Activated CD4-positive, alpha-beta memory T cell treated with anti-CD3 and anti-CD28 coated beads, Interleukin-2, amount 10 ng/mL, durations not matched to agents 7 days and 5 days (primary cell): ENCODE results near the gene GNPTAB. TPM values are rescaled to one million over a fixed set of nuclear protein-coding genes. Genes with fewer than 3 reads are reported as not detected.
"Not testable (repeated sequence)": the region's sequence is repeated elsewhere in the genome, so short reads cannot be mapped to it uniquely, and the experiment has no call there.

Source experiments
- CTCF ChIA-PET: fragments of 350-600 bp; sonication (Branson Sonifier 250); formaldehyde crosslinking; loops from one replicate; lab custom pipeline; 2021; ENCODE audit warnings: antibody characterized with exemption, inconsistent platforms; lab: Charles Lee
- POLR2A ChIA-PET: fragments of 350-600 bp; sonication (Branson Sonifier 250); formaldehyde crosslinking; loops from one replicate; lab custom pipeline; 2021; ENCODE audit warnings: antibody characterized with exemption; lab: Charles Lee
- DNase-seq: peaks from one replicate; pipeline ENCODE4 v3.0.0-alpha.2; 2020
- H3K27ac Mint-ChIP-seq: one replicate; pipeline ENCODE4 v1.8.0; 2021; ENCODE audit warnings: mild to moderate bottlenecking, mixed read lengths
- H3K27me3 Mint-ChIP-seq: one replicate; pipeline ENCODE4 v1.8.0; 2021; ENCODE audit warnings: mixed read lengths
- H3K36me3 Mint-ChIP-seq: one replicate; pipeline ENCODE4 v1.8.0; 2021; ENCODE audit warnings: low read depth, mixed read lengths
- H3K4me1 Mint-ChIP-seq: one replicate; pipeline ENCODE4 v1.8.0; 2021; ENCODE audit warnings: mixed read lengths
- H3K4me3 Mint-ChIP-seq: one replicate; pipeline ENCODE4 v1.8.0; 2021; ENCODE audit warnings: mild to moderate bottlenecking, mixed read lengths
- H3K9me3 Mint-ChIP-seq: one replicate; pipeline ENCODE4 v1.8.0; 2021; ENCODE audit warnings: mixed read lengths
- total RNA-seq, 2 experiments: library from RNA; stranded (reverse); gene quantifications; one replicate each; pipeline ENCODE4 v1.2.3, GENCODE V29; 2021

The GNPTAB gene
- total RNA-seq, 2 experiments from 2014 or later: 55.0 to 57.5 TPM

GRCh38 chr12:101861688-101862087, 30.9 kb upstream of the GNPTAB start:
- H3K27ac Mint-ChIP-seq, CTCF ChIA-PET, H3K4me3 Mint-ChIP-seq, H3K36me3 Mint-ChIP-seq, DNase-seq, POLR2A ChIA-PET, H3K27me3 Mint-ChIP-seq: not testable (repeated sequence)
- Mint-ChIP-seq H3K9me3 (peaks cover 12% of the 10 kb centered on the region), H3K4me1 (peaks cover 30% of the 10 kb centered on the region)

GRCh38 chr12:101859664-101860607, 29.2 kb upstream of the GNPTAB start:
- DNase-seq: no peak
- Mint-ChIP-seq H3K4me1 (peaks cover 20% of the 10 kb centered on the region), H3K36me3 (peaks cover 1% of the 10 kb centered on the region), H3K4me3 (no peak overlapping the region), H3K9me3 (peaks cover 2% of the 10 kb centered on the region), H3K27me3 (no peaks in the 10 kb centered on the region), H3K27ac (no peak overlapping the region)
- CTCF ChIA-PET: interaction anchor here (1.0 to 1.1 kb wide), 2 partner anchors 19 to 86 kb away, joined by 3 read pairs; no protein-coding TSS in a partner anchor
- POLR2A ChIA-PET: no interaction called here

GRCh38 chr12:101858361-101858760, 27.6 kb upstream of the GNPTAB start:
- no peaks in the 10 kb centered on the region for H3K36me3 Mint-ChIP-seq
- no peak for DNase-seq
- no peaks in the 10 kb centered on the region for H3K27me3 Mint-ChIP-seq
- H3K4me3 Mint-ChIP-seq: no peak overlapping the region
- peaks cover 26% of the 10 kb centered on the region for H3K4me1 Mint-ChIP-seq
- CTCF ChIA-PET: no interaction called here
- POLR2A ChIA-PET: no interaction called here
- H3K9me3 Mint-ChIP-seq: no peaks in the 10 kb centered on the region
- H3K27ac Mint-ChIP-seq: no peak overlapping the region

- H3K4me1 Mint-ChIP-seq: peaks cover 26% of the 10 kb centered on the region
- no peaks in the 10 kb centered on the region for H3K27me3 Mint-ChIP-seq
- POLR2A ChIA-PET: no interaction called here
- no peak overlapping the region for H3K4me3 Mint-ChIP-seq
- H3K36me3 Mint-ChIP-seq: no peaks in the 10 kb centered on the region
- CTCF ChIA-PET: no interaction called here
- DNase-seq: no peak
- no peak overlapping the region for H3K27ac Mint-ChIP-seq
- H3K9me3 Mint-ChIP-seq: no peaks in the 10 kb centered on the region
Observed at GRCh38 chr12:101857043-101857558, 26.3 kb upstream of the GNPTAB start.

DNA sequence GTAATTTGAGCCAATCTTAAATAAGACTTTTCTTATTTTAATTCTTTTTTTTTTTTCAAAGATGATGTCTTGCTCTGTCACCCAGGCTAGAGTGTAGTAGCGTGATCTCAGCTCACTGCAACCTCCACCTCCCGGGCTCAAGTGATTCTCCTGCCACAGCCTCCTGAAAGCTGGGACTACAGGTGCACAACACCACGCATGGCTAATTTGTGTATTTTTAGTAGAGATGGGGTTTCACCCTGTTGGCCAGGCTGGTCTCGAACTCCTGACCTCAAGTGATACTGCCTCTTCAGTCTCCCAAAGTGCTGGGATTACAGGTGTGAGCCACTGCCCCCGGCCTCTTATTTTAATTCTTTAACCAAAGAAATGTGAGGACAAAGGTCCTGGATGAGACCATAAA, 25.9 kb upstream of the GNPTAB start:
- H3K27me3 Mint-ChIP-seq, H3K9me3 Mint-ChIP-seq, H3K36me3 Mint-ChIP-seq, H3K27ac Mint-ChIP-seq, DNase-seq, H3K4me3 Mint-ChIP-seq, POLR2A ChIA-PET: not testable (repeated sequence)
- H3K4me1 Mint-ChIP-seq: peaks cover 26% of the 10 kb centered on the region
- CTCF ChIA-PET: interaction anchor here (1.6 kb wide), 1 partner anchor 83 kb away, joined by 4 read pairs; no protein-coding TSS in a partner anchor

GRCh38 chr12:101855976-101856375, 25.2 kb upstream of the GNPTAB start:
- Mint-ChIP-seq H3K9me3 (no peaks in the 10 kb centered on the region), H3K27me3 (no peaks in the 10 kb centered on the region), H3K4me3 (no peak overlapping the region), H3K27ac (no peak overlapping the region), H3K4me1 (peaks cover 26% of the 10 kb centered on the region), H3K36me3 (no peaks in the 10 kb centered on the region)
- DNase-seq: no peak
- CTCF ChIA-PET: interaction anchor here (1.3 to 1.7 kb wide), 3 partner anchors 16 to 82 kb away, joined by 3 to 5 read pairs (median 4); partner anchors contain the start of gene GNPTAB
- POLR2A ChIA-PET: no interaction called here

- Mint-ChIP-seq H3K27me3 (no peaks in the 10 kb centered on the region), H3K4me1 (peaks cover 26% of the 10 kb centered on the region), H3K27ac (no peak overlapping the region), H3K9me3 (no peaks in the 10 kb centered on the region), H3K36me3 (no peaks in the 10 kb centered on the region), H3K4me3 (no peak overlapping the region)
- ChIA-PET POLR2A (interaction anchor here (1.4 kb wide), 1 partner anchor 57 kb away, joined by 3 read pairs; no protein-coding TSS in a partner anchor), CTCF (interaction anchor here (1.3 to 1.7 kb wide), 3 partner anchors 15 to 82 kb away, joined by 3 to 5 read pairs (median 4); partner anchors contain the start of gene GNPTAB)
- no peak for DNase-seq
Observed at GRCh38 chr12:101855364-101855884, 24.7 kb upstream of the GNPTAB start.

GRCh38 chr12:101854747-101855146, 24.0 kb upstream of the GNPTAB start:
- Mint-ChIP-seq H3K9me3 (no peaks in the 10 kb centered on the region), H3K27ac (no peak overlapping the region), H3K36me3 (no peaks in the 10 kb centered on the region), H3K4me3 (no peak overlapping the region), H3K27me3 (no peaks in the 10 kb centered on the region), H3K4me1 (peaks cover 24% of the 10 kb centered on the region)
- ChIA-PET CTCF (interaction anchor here (1.3 to 1.7 kb wide), 2 partner anchors 15 to 24 kb away, joined by 3 to 5 read pairs; partner anchors contain the start of gene GNPTAB), POLR2A (interaction anchor here (1.4 kb wide), 1 partner anchor 56 kb away, joined by 3 read pairs; no protein-coding TSS in a partner anchor)
- no peak for DNase-seq

DNA sequence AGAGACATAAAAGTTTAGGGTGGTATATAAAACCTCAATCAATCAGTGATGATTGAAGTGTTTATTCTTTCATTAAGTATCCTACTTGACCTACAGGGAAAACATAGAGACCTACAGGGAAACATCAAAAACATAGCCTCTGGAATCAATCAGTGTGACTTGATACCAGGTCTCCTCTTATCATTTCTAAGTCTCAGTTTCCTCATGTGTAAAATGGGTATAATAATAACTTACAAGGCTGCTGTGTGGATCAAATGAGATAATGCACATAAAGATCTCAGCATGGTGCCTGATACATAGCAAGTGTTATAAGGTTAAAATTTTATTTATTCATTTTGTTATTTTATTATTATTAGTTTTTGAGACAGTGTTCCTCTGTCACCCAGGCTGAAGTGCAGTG, 22.2 kb upstream of the GNPTAB start:
- H3K27me3 Mint-ChIP-seq: no peaks in the 10 kb centered on the region
- no peak for DNase-seq
- ChIA-PET POLR2A (interaction anchor here (0.6 kb wide), 1 partner anchor 72 kb away, joined by 3 read pairs; no protein-coding TSS in a partner anchor), CTCF (interaction anchor here (0.6 to 1.4 kb wide), 2 partner anchors 13 to 23 kb away, joined by 3 read pairs; no protein-coding TSS in a partner anchor)
- no peak overlapping the region for H3K4me3 Mint-ChIP-seq
- no peaks in the 10 kb centered on the region for H3K9me3 Mint-ChIP-seq
- peaks cover 16% of the 10 kb centered on the region for H3K4me1 Mint-ChIP-seq
- no peaks in the 10 kb centered on the region for H3K36me3 Mint-ChIP-seq
- H3K27ac Mint-ChIP-seq: no peak overlapping the region

- no peaks in the 10 kb centered on the region for H3K27me3 Mint-ChIP-seq
- no peak overlapping the region for H3K27ac Mint-ChIP-seq
- H3K4me3 Mint-ChIP-seq: no peak overlapping the region
- peaks cover 11% of the 10 kb centered on the region for H3K4me1 Mint-ChIP-seq
- POLR2A ChIA-PET: no interaction called here
- no peaks in the 10 kb centered on the region for H3K9me3 Mint-ChIP-seq
- DNase-seq: no peak
- H3K36me3 Mint-ChIP-seq: no peaks in the 10 kb centered on the region
- CTCF ChIA-PET: interaction anchor here (0.9 kb wide), 1 partner anchor 10 kb away, joined by 4 read pairs; no protein-coding TSS in a partner anchor
Observed at GRCh38 chr12:101850199-101850598, 19.4 kb upstream of the GNPTAB start.

DNA sequence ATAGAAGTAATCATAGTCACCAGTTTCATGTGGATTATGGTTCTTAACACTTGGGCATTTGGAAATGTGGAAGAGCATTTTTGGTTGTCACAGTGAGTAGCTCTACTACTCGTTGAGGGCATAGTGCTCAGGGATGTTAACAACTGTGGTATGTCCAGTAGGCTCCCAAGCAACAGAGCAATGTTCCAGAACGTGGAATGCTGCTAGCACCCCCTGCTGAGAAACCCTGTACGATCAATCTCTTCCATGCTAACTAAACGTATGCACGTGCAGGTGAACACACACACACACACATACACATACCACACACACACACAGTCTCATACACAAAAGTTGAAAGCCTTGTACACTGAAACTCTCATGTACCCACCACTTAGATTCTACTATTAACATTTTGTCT, 16.6 kb upstream of the GNPTAB start:
- Mint-ChIP-seq H3K27me3 (no peaks in the 10 kb centered on the region), H3K4me1 (peaks cover 3% of the 10 kb centered on the region), H3K9me3 (no peaks in the 10 kb centered on the region), H3K27ac (no peak overlapping the region), H3K4me3 (no peak overlapping the region), H3K36me3 (no peaks in the 10 kb centered on the region)
- ChIA-PET POLR2A (no interaction called here), CTCF (no interaction called here)
- no peak for DNase-seq

GRCh38 chr12:101845137-101845711, 14.5 kb upstream of the GNPTAB start:
- Mint-ChIP-seq H3K9me3 (no peaks in the 10 kb centered on the region), H3K4me1 (peaks cover 4% of the 10 kb centered on the region), H3K36me3 (no peaks in the 10 kb centered on the region), H3K4me3 (no peak overlapping the region), H3K27me3 (peaks cover 3% of the 10 kb centered on the region), H3K27ac (no peak overlapping the region)
- DNase-seq: no peak
- ChIA-PET POLR2A (interaction anchor here (1.1 kb wide), 1 partner anchor 53 kb away, joined by 3 read pairs; no protein-coding TSS in a partner anchor), CTCF (interaction anchor here (2.6 kb wide), 1 partner anchor 72 kb away, joined by 13 read pairs; no protein-coding TSS in a partner anchor)
